Stimulated activated naive B cell treated with anti-CD40 and anti-IgM and Interleukin-4, amounts not matched to agents 10 μg/mL and 1 μg/mL and 100 μg/mL, for 72 hours (primary cell): ENCODE results near the gene LARGE1.

ENCODE experiments used
- ATAC-seq, 2 donors: fragments of 150-1000 bp; cut with Tn5 transposase; replicated peaks; 2 replicates each; pipeline ENCODE4 v1.10.0; 2021; ENCODE audit warnings: moderate library complexity in 1 of 2
- DNase-seq: peaks from one replicate; pipeline ENCODE4 v3.0.0; 2021
- H3K27ac Mint-ChIP-seq: one replicate; pipeline ENCODE4 v1.8.0; 2022; ENCODE audit warnings: mild to moderate bottlenecking, mixed read lengths
- H3K27me3 Mint-ChIP-seq, 2 donors: one replicate each; pipeline ENCODE4 v1.8.0; 2022; ENCODE audit warnings: mixed read lengths in 2 of 2
- H3K36me3 Mint-ChIP-seq, 2 donors: one replicate each; pipeline ENCODE4 v1.8.0; 2022; ENCODE audit warnings: mixed read lengths in 2 of 2, mild to moderate bottlenecking in 1 of 2
- H3K4me1 Mint-ChIP-seq, 2 donors: one replicate each; pipeline ENCODE4 v1.8.0; 2022; ENCODE audit warnings: mixed read lengths in 2 of 2, mild to moderate bottlenecking in 1 of 2
- H3K4me3 Mint-ChIP-seq, 2 donors: one replicate each; pipeline ENCODE4 v1.8.0; 2022; ENCODE audit warnings: mild to moderate bottlenecking in 2 of 2, mixed read lengths in 2 of 2, moderate library complexity in 1 of 2
- H3K9me3 Mint-ChIP-seq, 2 donors: one replicate each; pipeline ENCODE4 v1.8.0; 2022; ENCODE audit warnings: mixed read lengths in 2 of 2, mild to moderate bottlenecking in 1 of 2

The LARGE1 gene

DNA sequence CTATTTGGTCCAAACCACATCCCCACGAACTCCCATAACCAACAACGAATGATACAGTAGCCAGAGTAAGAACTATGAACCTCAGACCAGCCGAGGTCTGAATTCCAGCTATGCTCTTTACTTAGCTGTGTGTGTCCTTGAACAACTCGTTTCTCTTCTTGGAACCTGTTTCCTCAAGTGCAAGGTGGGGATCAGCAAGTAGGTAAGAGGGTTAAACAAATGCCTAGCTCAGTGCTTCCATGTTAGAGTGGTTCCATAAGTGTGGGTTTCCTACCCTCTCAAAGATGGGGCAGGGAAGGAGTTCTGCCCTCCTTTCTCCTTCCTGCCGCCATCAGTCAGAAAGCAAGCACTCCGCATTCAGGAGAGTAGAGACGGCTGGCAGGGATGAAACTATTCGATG, 578.7 kb downstream of the LARGE1 start:
- peaks cover 7 to 24% of the 10 kb centered on the region in 2 donors for H3K36me3 Mint-ChIP-seq
- no peaks in the 10 kb centered on the region for H3K9me3 Mint-ChIP-seq
- peaks cover 0 to 2% of the 10 kb centered on the region in 2 donors for H3K4me1 Mint-ChIP-seq
- H3K4me3 Mint-ChIP-seq: no peak overlapping the region
- H3K27ac Mint-ChIP-seq: no peak overlapping the region
- DNase-seq (no peak), ATAC-seq (no peak)
- no peaks in the 10 kb centered on the region for H3K27me3 Mint-ChIP-seq

DNA sequence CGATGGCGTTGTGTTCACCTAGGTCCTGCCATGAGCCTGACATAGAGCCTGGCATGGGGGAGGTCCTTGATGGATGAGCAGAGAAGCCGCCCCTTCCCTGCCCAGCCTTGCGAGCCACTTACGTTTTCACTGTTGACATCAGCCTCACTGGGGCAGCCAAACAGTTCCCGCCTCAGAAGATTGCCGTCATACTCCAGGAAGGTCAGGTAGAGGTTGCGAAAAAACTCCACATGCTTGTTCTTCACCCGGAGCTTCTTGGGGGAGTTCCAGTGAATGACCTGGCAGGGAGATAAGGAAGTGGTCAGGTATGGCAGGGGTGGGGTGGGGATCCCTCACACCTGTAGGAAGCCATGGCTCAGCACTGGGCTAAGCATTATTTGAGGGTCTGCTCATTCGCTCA, 582.8 kb downstream of the LARGE1 start:
- no peak for ATAC-seq
- no peak overlapping the region for H3K27ac Mint-ChIP-seq
- H3K4me3 Mint-ChIP-seq: no peak overlapping the region

DNA sequence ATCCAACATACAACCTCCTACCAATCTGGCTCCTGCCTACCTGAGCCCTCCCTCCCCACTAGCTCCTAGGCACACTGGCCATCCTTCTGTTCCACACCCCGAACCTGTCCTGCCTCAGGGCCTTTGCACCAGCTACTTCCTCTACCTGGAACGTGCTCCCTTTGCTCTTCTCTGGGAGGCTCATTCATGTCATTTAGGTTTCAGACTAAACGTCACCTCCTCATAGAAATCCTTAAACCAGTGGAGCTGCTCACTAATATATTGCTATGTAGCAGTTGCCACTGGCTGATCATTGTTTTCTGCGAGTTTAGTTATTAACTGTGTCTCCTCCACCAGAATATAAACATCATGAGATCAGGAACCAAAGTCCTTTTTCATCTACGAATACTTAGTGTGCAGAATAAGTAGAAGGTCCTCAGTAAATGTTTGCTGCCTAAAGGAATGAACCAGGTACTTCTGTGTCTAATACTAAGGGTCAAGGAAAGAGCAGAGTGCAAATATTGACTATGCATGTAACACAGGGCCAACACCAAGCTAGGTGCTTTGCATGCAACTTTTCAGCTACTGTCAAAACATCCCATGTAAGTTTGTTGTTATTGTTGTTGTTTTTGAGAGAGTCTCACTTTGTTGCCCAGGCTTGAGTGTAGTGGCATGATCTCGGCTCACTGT, 584.5 kb downstream of the LARGE1 start:
- ATAC-seq (no peak), DNase-seq (no peak)
- Mint-ChIP-seq H3K27ac (no peak overlapping the region), H3K27me3 (no peaks in the 10 kb centered on the region), H3K9me3 (peaks cover 13 to 18% of the 10 kb centered on the region in 2 donors), H3K4me1 (peaks cover 11 to 14% of the 10 kb centered on the region in 2 donors), H3K4me3 (no peak overlapping the region), H3K36me3 (peaks cover 38 to 51% of the 10 kb centered on the region in 2 donors)

More for the DNA sequence above, 582.8 kb downstream of the LARGE1 start:
- no peak for DNase-seq
- Mint-ChIP-seq H3K27me3 (no peaks in the 10 kb centered on the region), H3K4me1 (peaks cover under 1 to 7% of the 10 kb centered on the region in 2 donors), H3K36me3 (peaks cover 28 to 53% of the 10 kb centered on the region in 2 donors), H3K9me3 (peaks cover 5 to 9% of the 10 kb centered on the region in 2 donors)

GRCh38 chr22:33332538-33332937, 587.7 kb downstream of the LARGE1 start:
- peaks cover 13 to 18% of the 10 kb centered on the region in 2 donors for H3K9me3 Mint-ChIP-seq

GRCh38 chr22:33331017-33331416, 589.3 kb downstream of the LARGE1 start:
- H3K27me3 Mint-ChIP-seq: no peaks in the 10 kb centered on the region
- DNase-seq (no peak), ATAC-seq (no peak)
- peaks cover 28 to 32% of the 10 kb centered on the region in 2 donors for H3K4me1 Mint-ChIP-seq
- H3K9me3 Mint-ChIP-seq: peaks cover 13 to 18% of the 10 kb centered on the region in 2 donors
- H3K27ac Mint-ChIP-seq: no peak overlapping the region
- no peak overlapping the region for H3K4me3 Mint-ChIP-seq
- H3K36me3 Mint-ChIP-seq: peaks cover 32 to 44% of the 10 kb centered on the region in 2 donors

More at GRCh38 chr22:33332538-33332937, 587.7 kb downstream of the LARGE1 start:
- H3K4me1 Mint-ChIP-seq: peaks cover 21% of the 10 kb centered on the region in 2 donors
- H3K36me3 Mint-ChIP-seq: peaks cover 32 to 54% of the 10 kb centered on the region in 2 donors
- ATAC-seq (no peak), DNase-seq (no peak)
- no peak overlapping the region for H3K4me3 Mint-ChIP-seq
- H3K27ac Mint-ChIP-seq: peak overlapping the region; percentile 1
- H3K27me3 Mint-ChIP-seq: no peaks in the 10 kb centered on the region

DNA sequence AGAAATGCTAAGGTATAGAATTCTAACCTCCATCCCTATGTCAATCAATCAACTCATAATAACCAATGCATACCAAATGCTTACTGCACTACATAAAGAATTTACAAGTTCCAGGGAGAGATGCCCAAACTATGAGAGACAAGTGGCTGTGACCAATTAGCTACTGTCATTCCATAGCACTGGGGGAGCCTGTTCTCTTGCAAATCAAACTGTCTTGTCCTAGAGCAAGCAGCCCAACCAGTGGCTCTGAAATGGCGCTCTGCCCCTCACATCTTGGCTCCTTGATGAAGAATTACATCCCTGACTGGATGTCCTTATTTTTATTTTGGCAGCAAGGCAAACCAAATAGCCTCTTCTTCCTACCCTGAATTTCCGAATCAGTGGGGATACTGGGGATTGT, 589.7 kb downstream of the LARGE1 start:
- Mint-ChIP-seq H3K27me3 (no peaks in the 10 kb centered on the region), H3K4me3 (no peak overlapping the region), H3K27ac (no peak overlapping the region), H3K4me1 (peaks cover 33 to 36% of the 10 kb centered on the region in 2 donors), H3K9me3 (peaks cover 13 to 18% of the 10 kb centered on the region in 2 donors), H3K36me3 (peaks cover 31 to 40% of the 10 kb centered on the region in 2 donors)
- ATAC-seq (no peak), DNase-seq (no peak)

GRCh38 chr22:33329398-33329797, 590.9 kb downstream of the LARGE1 start:
- H3K4me3 Mint-ChIP-seq: no peak overlapping the region
- DNase-seq (no peak), ATAC-seq (no peak)
- peaks cover 27 to 31% of the 10 kb centered on the region in 2 donors for H3K36me3 Mint-ChIP-seq
- no peak overlapping the region for H3K27ac Mint-ChIP-seq
- peaks cover 13 to 18% of the 10 kb centered on the region in 2 donors for H3K9me3 Mint-ChIP-seq
- no peaks in the 10 kb centered on the region for H3K27me3 Mint-ChIP-seq
- H3K4me1 Mint-ChIP-seq: peaks cover 37 to 45% of the 10 kb centered on the region in 2 donors

DNA sequence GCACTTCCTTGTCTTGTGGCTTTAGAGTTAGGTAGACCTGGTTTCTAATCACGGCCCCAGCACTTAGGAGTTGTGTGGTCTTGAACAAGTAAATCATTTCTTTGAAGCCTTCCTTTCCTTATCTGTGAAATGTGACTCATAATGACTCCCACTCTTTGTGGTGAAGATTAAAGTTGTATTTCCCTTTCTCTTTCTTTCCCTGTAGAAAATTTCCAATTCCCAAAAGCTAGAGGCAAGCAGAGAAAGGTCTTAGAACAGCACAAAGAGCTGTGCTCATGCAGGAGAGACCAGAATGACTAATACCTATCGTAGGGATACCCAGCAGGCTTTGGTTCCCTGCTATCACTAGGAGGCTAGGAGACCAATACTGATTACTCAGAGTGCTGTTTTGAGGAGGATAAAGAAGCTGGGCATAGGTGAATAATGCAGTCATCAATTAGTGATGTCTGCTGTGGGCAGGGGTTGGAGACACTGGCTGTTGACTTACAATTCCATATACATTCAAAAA, 591.4 kb downstream of the LARGE1 start:
- peaks cover 39 to 45% of the 10 kb centered on the region in 2 donors for H3K4me1 Mint-ChIP-seq
- peaks cover 13 to 18% of the 10 kb centered on the region in 2 donors for H3K9me3 Mint-ChIP-seq
- H3K4me3 Mint-ChIP-seq: no peak overlapping the region
- peaks cover 21 to 28% of the 10 kb centered on the region in 2 donors for H3K36me3 Mint-ChIP-seq
- H3K27me3 Mint-ChIP-seq: no peaks in the 10 kb centered on the region
- H3K27ac Mint-ChIP-seq: peak overlapping the region; percentile 14
- no peak for DNase-seq
- peak; percentile 15 to 33 for ATAC-seq

DNA sequence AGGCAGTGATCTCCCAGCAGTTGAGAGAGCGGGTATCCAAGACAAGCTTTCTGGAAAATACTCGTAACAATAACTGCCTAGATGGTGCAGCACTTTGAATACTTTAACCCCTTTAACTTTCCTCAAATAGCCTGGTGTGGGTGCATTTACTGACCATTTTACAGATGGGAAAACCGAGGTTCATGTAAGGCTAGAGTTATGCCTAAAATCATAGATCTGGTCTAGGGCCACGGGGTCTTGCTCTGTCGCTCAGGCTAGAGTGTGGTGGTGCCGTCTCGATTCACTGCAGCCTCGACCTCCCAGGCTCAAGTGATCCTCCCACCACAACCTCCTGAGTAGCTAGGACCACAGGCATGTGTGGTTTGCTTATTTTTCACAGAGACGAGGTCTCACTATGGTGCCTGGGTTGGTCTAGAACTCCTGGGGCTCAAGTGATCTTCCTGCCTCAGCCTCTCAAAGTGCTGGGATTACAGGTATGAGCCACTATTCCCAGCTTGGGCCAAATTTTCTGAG, 592.9 kb downstream of the LARGE1 start:
- H3K9me3 Mint-ChIP-seq: peaks cover 7 to 8% of the 10 kb centered on the region in 2 donors
- H3K4me1 Mint-ChIP-seq: peaks cover 32 to 43% of the 10 kb centered on the region in 2 donors
- H3K27ac Mint-ChIP-seq: no peak overlapping the region

GRCh38 chr22:33326540-33327295, 593.6 kb downstream of the LARGE1 start:
- H3K4me1 Mint-ChIP-seq: peaks cover 27 to 39% of the 10 kb centered on the region in 2 donors
- DNase-seq (no peak), ATAC-seq (no peak)
- peak overlapping the region; percentile 5 for H3K27ac Mint-ChIP-seq
- no peaks in the 10 kb centered on the region for H3K27me3 Mint-ChIP-seq
- H3K9me3 Mint-ChIP-seq: peaks cover 1 to 2% of the 10 kb centered on the region in 2 donors
- H3K4me3 Mint-ChIP-seq: no peak overlapping the region
- H3K36me3 Mint-ChIP-seq: peaks cover 5 to 11% of the 10 kb centered on the region in 2 donors

More for the DNA sequence above, 592.9 kb downstream of the LARGE1 start:
- Mint-ChIP-seq H3K36me3 (peaks cover 12 to 18% of the 10 kb centered on the region in 2 donors), H3K27me3 (no peaks in the 10 kb centered on the region), H3K4me3 (no peak overlapping the region)
- DNase-seq: no peak
- no peak for ATAC-seq

- ATAC-seq (peak; percentile 77 to 83), DNase-seq (peak; percentile 38)
- Mint-ChIP-seq H3K9me3 (no peaks in the 10 kb centered on the region), H3K27me3 (no peaks in the 10 kb centered on the region), H3K4me3 (peak overlapping the region; percentile 19 to 33), H3K4me1 (peaks cover 33 to 48% of the 10 kb centered on the region in 2 donors), H3K27ac (peak overlapping the region; percentile 92), H3K36me3 (peaks cover 2 to 9% of the 10 kb centered on the region in 2 donors)
Observed at GRCh38 chr22:33325232-33326004, 594.9 kb downstream of the LARGE1 start.

DNA sequence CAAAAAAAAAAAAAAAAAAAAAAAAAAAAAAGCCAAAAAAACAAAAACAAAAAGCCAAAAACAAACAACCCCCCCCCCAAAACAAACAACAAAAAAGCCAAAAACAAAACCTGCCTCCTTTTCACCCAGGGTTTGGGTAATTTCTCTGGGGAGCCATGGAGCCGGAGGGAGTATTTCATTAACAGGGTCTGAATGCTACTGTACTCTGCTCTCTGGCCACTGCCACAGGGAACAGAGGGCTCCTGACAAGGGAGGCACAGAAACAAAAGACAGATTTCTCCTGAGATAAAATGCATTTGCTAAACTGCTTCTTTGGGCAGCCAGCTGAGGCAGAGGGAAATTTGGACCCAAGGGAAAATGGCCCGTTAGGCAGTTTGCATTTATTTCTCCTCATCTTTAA, 596.0 kb downstream of the LARGE1 start:
- H3K36me3 Mint-ChIP-seq: peaks cover 4 to 9% of the 10 kb centered on the region in 2 donors
- no peak overlapping the region for H3K4me3 Mint-ChIP-seq
- no peaks in the 10 kb centered on the region for H3K9me3 Mint-ChIP-seq
- no peak overlapping the region for H3K27ac Mint-ChIP-seq
- DNase-seq: no peak
- ATAC-seq: no peak
- H3K4me1 Mint-ChIP-seq: peaks cover 33 to 49% of the 10 kb centered on the region in 2 donors
- no peaks in the 10 kb centered on the region for H3K27me3 Mint-ChIP-seq

- ATAC-seq (peak; percentile 24 to 35), DNase-seq (no peak)
- no peaks in the 10 kb centered on the region for H3K9me3 Mint-ChIP-seq
- peak overlapping the region in 1 of 2 donors; percentile 2 for H3K4me3 Mint-ChIP-seq
- H3K27me3 Mint-ChIP-seq: no peaks in the 10 kb centered on the region
- H3K27ac Mint-ChIP-seq: no peak overlapping the region
- H3K36me3 Mint-ChIP-seq: peaks cover 7 to 10% of the 10 kb centered on the region in 2 donors
- H3K4me1 Mint-ChIP-seq: peaks cover 24 to 43% of the 10 kb centered on the region in 2 donors
Observed at GRCh38 chr22:33321466-33321865, 598.8 kb downstream of the LARGE1 start.
